ENCODE measurements around the gene SPTBN5. TPM values are rescaled to one million over a fixed set of nuclear protein-coding genes. Genes with fewer than 3 reads are reported as not detected.
A peak's percentile ranks its signal among the peaks of the same experiment; 100 is the strongest.

Gene SPTBN5
- total RNA-seq, 2 experiments from 2014 or later = 0.03 to 0.17 TPM

- no peak overlapping the region for H3K4me2 ChIP-seq (ENCODE audit: low read length)
- no peak overlapping the region for H3K27ac ChIP-seq (ENCODE audit: low read depth, low read length, poor library complexity, severe bottlenecking)
- ChIA-PET CTCF (ENCODE audit: unreplicated experiment) (no interaction called here), POLR2A (interaction anchor here (1.2 kb wide), 1 partner anchor 10 kb away, joined by 3 read pairs; no protein-coding TSS in a partner anchor)
- TF ChIP-seq, protein P1, sequence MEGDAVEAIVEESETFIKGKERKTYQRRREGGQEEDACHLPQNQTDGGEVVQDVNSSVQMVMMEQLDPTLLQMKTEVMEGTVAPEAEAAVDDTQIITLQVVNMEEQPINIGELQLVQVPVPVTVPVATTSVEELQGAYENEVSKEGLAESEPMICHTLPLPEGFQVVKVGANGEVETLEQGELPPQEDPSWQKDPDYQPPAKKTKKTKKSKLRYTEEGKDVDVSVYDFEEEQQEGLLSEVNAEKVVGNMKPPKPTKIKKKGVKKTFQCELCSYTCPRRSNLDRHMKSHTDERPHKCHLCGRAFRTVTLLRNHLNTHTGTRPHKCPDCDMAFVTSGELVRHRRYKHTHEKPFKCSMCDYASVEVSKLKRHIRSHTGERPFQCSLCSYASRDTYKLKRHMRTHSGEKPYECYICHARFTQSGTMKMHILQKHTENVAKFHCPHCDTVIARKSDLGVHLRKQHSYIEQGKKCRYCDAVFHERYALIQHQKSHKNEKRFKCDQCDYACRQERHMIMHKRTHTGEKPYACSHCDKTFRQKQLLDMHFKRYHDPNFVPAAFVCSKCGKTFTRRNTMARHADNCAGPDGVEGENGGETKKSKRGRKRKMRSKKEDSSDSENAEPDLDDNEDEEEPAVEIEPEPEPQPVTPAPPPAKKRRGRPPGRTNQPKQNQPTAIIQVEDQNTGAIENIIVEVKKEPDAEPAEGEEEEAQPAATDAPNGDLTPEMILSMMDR (conservative IDR thresholded peaks at IDR 0.05; ENCODE audit: low read length) = no peak
- no peak for TF ChIP-seq EZH2phosphoT487 (IDR thresholded peaks at IDR 0.05; ENCODE audit: borderline replicate concordance, low read depth, low read length)
- no peaks in the 10 kb centered on the region for H4K20me1 ChIP-seq (ENCODE audit: insufficient read depth, low read length)
- no peaks in the 10 kb centered on the region for H3K9me2 ChIP-seq (ENCODE audit: insufficient read depth, low read length)
- H3K4me1 ChIP-seq (ENCODE audit: insufficient read depth, low read length, poor library complexity, severe bottlenecking) = peaks cover 8% of the 10 kb centered on the region
- BruUV-seq (replicated peaks) = no TSS peak
- no peak overlapping the region for H3K4me3 ChIP-seq (ENCODE audit: low read depth, low read length, poor library complexity, severe bottlenecking)
- H3K36me3 ChIP-seq (ENCODE audit: insufficient read depth, low read length) = no peaks in the 10 kb centered on the region
- H3K79me2 ChIP-seq (ENCODE audit: insufficient read depth, low read depth, low read length) = no peaks in the 10 kb centered on the region
- no peak for DNase-seq (ENCODE audit: low spot score)
- H3K9me3 ChIP-seq (ENCODE audit: low read length) = no peaks in the 10 kb centered on the region
- no peak overlapping the region for H2AFZ ChIP-seq (ENCODE audit: low read length)
- intact Hi-C loops (cut with micrococcal nuclease; ENCODE audit: unreplicated experiment) = no loop called here
These were observed 2.6 kb downstream of the SPTBN5 start for GRCh38 chr15:41891226-41891625.

DNA sequence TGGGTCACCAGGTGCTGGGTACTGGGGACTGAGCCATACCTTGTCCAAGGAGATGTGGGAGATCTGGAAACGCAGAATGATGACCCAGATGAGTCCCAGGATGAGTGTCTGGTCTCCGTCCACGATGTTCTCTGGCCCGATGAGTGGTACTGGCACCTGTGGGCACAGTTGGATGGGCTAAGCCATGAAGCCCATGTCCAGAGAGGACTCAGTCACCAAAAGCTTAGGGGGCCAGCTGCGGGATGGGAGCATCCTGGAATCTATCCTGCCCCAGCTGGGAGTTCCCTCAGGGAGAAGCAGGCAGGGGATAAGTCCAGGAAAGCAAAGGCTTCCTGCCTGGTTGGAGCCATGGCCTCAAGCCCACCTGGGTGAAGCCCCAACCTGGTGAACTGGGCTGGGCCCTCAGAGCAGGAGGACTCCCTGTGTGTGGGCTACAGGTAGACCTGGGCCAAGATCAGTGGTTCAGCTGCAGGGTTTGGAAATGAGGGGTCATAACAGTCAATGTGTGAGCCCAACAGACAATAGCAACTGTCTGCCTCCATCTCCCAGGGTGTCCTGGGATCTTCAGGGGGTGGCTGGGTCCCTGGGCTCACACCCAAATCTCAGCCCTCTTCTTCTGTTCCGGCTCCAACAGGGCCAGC lies 3.7 kb downstream of the SPTBN5 start:
- H3K27ac ChIP-seq (ENCODE audit: low read depth, low read length, poor library complexity, severe bottlenecking) = no peak overlapping the region
- TF ChIP-seq EZH2phosphoT487 (IDR thresholded peaks at IDR 0.05; ENCODE audit: borderline replicate concordance, low read depth, low read length) = no peak
- TF ChIP-seq, protein P1 (conservative IDR thresholded peaks at IDR 0.05; ENCODE audit: low read length) = no peak
- no peaks in the 10 kb centered on the region for H3K36me3 ChIP-seq (ENCODE audit: insufficient read depth, low read length)
- no peaks in the 10 kb centered on the region for H4K20me1 ChIP-seq (ENCODE audit: insufficient read depth, low read length)
- no peaks in the 10 kb centered on the region for H3K9me3 ChIP-seq (ENCODE audit: low read length)
- no peak overlapping the region for H3K4me3 ChIP-seq (ENCODE audit: low read depth, low read length, poor library complexity, severe bottlenecking)
- CTCF ChIA-PET (ENCODE audit: unreplicated experiment) = no interaction called here
- no peak overlapping the region for H3K4me2 ChIP-seq (ENCODE audit: low read length)
- intact Hi-C loops (cut with micrococcal nuclease; ENCODE audit: unreplicated experiment) = no loop called here
- H2AFZ ChIP-seq (ENCODE audit: low read length) = no peak overlapping the region
- H3K9me2 ChIP-seq (ENCODE audit: insufficient read depth, low read length) = no peaks in the 10 kb centered on the region
- POLR2A ChIA-PET = interaction anchor here (1.2 kb wide), 1 partner anchor 11 kb away, joined by 3 read pairs; no protein-coding TSS in a partner anchor
- BruUV-seq (replicated peaks) = no TSS peak
- H3K4me1 ChIP-seq (ENCODE audit: insufficient read depth, low read length, poor library complexity, severe bottlenecking) = peaks cover 8% of the 10 kb centered on the region
- no peaks in the 10 kb centered on the region for H3K79me2 ChIP-seq (ENCODE audit: insufficient read depth, low read depth, low read length)
- DNase-seq (ENCODE audit: low spot score) = no peak

GRCh38 chr15:41888662-41889253 lies 5.1 kb downstream of the SPTBN5 start:
- TF ChIP-seq EZH2phosphoT487 (IDR thresholded peaks at IDR 0.05; ENCODE audit: borderline replicate concordance, low read depth, low read length) = no peak
- TF ChIP-seq, protein P1 (conservative IDR thresholded peaks at IDR 0.05; ENCODE audit: low read length) = no peak
- Histone ChIP-seq H4K20me1 (ENCODE audit: insufficient read depth, low read length) (no peaks in the 10 kb centered on the region), H3K79me2 (ENCODE audit: insufficient read depth, low read depth, low read length) (no peaks in the 10 kb centered on the region), H3K9me3 (ENCODE audit: low read length) (no peaks in the 10 kb centered on the region), H2AFZ (ENCODE audit: low read length) (no peak overlapping the region), H3K4me3 (ENCODE audit: low read depth, low read length, poor library complexity, severe bottlenecking) (no peak overlapping the region), H3K9me2 (ENCODE audit: insufficient read depth, low read length) (no peaks in the 10 kb centered on the region), H3K4me2 (ENCODE audit: low read length) (no peak overlapping the region), H3K4me1 (ENCODE audit: insufficient read depth, low read length, poor library complexity, severe bottlenecking) (peaks cover 8% of the 10 kb centered on the region), H3K36me3 (ENCODE audit: insufficient read depth, low read length) (no peaks in the 10 kb centered on the region), H3K27ac (ENCODE audit: low read depth, low read length, poor library complexity, severe bottlenecking) (no peak overlapping the region)
- ChIA-PET POLR2A (no interaction called here), CTCF (ENCODE audit: unreplicated experiment) (no interaction called here)
- intact Hi-C loops (cut with micrococcal nuclease; ENCODE audit: unreplicated experiment) = no loop called here
- DNase-seq (ENCODE audit: low spot score) = peak; percentile 37
- no TSS peak for BruUV-seq (replicated peaks)
